Measurements from ENCODE around the gene PAF1. TPM values are rescaled to one million over a fixed set of nuclear protein-coding genes. Genes with fewer than 3 reads are reported as not detected.
A peak's percentile ranks its signal among the peaks of the same experiment; 100 is the strongest.
"Not testable (repeated sequence)": the region's sequence is repeated elsewhere in the genome, so short reads cannot be mapped to it uniquely, and the experiment has no call there.

The PAF1 gene
- total RNA-seq, 1 experiment from 2014 or later = 27.7 TPM

GRCh38 chr19:39360599-39360998, 30.3 kb downstream of the PAF1 start:
- no peak for DNase-seq (ENCODE audit: extremely low read depth, low read depth)

- DNase-seq (ENCODE audit: extremely low read depth, low read depth) = no peak
These were observed 31.9 kb downstream of the PAF1 start for GRCh38 chr19:39359026-39359425.

- no peak for DNase-seq (ENCODE audit: extremely low read depth, low read depth)
These were observed 34.3 kb downstream of the PAF1 start for GRCh38 chr19:39356647-39357046.

- no peak for DNase-seq (ENCODE audit: extremely low read depth, low read depth)
These were observed 34.8 kb downstream of the PAF1 start for GRCh38 chr19:39356073-39356472.

GRCh38 chr19:39355253-39355652, 35.7 kb downstream of the PAF1 start:
- no peak for DNase-seq (ENCODE audit: extremely low read depth, low read depth)

- no peak for DNase-seq (ENCODE audit: extremely low read depth, low read depth)
These were observed 38.3 kb downstream of the PAF1 start for GRCh38 chr19:39352381-39353255.

- no peak for DNase-seq (ENCODE audit: extremely low read depth, low read depth)
These were observed 39.3 kb downstream of the PAF1 start for GRCh38 chr19:39351537-39352064.

GRCh38 chr19:39350156-39350555, 40.8 kb downstream of the PAF1 start:
- no peak for DNase-seq (ENCODE audit: extremely low read depth, low read depth)

- no peak for DNase-seq (ENCODE audit: extremely low read depth, low read depth)
These were observed 41.6 kb downstream of the PAF1 start for GRCh38 chr19:39349326-39349725.

- no peak for DNase-seq (ENCODE audit: extremely low read depth, low read depth)
These were observed 43.4 kb downstream of the PAF1 start for GRCh38 chr19:39347332-39348164.

GRCh38 chr19:39345956-39346355, 45.0 kb downstream of the PAF1 start:
- DNase-seq (ENCODE audit: extremely low read depth, low read depth) = no peak

GRCh38 chr19:39342647-39343305, 48.1 kb downstream of the PAF1 start:
- DNase-seq (ENCODE audit: extremely low read depth, low read depth) = no peak

- peak; percentile 94 for DNase-seq (ENCODE audit: extremely low read depth, low read depth)
These were observed 48.9 kb downstream of the PAF1 start, which contains the start of gene SAMD4B for GRCh38 chr19:39341719-39342604. Gene SAMD4B, plus strand, starts transcription at chr19:39342421. Its CDS starts 14,473 bp downstream, at chr19:39356894.

GRCh38 chr19:39341129-39341718, 49.7 kb downstream of the PAF1 start:
- no peak for DNase-seq (ENCODE audit: extremely low read depth, low read depth)

- DNase-seq (ENCODE audit: extremely low read depth, low read depth) = not testable (repeated sequence)
These were observed 50.8 kb downstream of the PAF1 start for GRCh38 chr19:39340156-39340555.

GRCh38 chr19:39339674-39340073, 51.2 kb downstream of the PAF1 start:
- no peak for DNase-seq (ENCODE audit: extremely low read depth, low read depth)

- no peak for DNase-seq (ENCODE audit: extremely low read depth, low read depth)
These were observed 54.4 kb downstream of the PAF1 start for GRCh38 chr19:39336483-39336882.
